ENCODE measurements around the gene BARX2.

BARX2 gene

GRCh38 chr11:129374993-129375750 lies 476 bp upstream of the BARX2 start:
- TF ChIP-seq, protein P1, sequence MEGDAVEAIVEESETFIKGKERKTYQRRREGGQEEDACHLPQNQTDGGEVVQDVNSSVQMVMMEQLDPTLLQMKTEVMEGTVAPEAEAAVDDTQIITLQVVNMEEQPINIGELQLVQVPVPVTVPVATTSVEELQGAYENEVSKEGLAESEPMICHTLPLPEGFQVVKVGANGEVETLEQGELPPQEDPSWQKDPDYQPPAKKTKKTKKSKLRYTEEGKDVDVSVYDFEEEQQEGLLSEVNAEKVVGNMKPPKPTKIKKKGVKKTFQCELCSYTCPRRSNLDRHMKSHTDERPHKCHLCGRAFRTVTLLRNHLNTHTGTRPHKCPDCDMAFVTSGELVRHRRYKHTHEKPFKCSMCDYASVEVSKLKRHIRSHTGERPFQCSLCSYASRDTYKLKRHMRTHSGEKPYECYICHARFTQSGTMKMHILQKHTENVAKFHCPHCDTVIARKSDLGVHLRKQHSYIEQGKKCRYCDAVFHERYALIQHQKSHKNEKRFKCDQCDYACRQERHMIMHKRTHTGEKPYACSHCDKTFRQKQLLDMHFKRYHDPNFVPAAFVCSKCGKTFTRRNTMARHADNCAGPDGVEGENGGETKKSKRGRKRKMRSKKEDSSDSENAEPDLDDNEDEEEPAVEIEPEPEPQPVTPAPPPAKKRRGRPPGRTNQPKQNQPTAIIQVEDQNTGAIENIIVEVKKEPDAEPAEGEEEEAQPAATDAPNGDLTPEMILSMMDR (conservative IDR thresholded peaks at IDR 0.05): no peak
- peak overlapping the region; percentile 57 for H3K27ac ChIP-seq

DNA sequence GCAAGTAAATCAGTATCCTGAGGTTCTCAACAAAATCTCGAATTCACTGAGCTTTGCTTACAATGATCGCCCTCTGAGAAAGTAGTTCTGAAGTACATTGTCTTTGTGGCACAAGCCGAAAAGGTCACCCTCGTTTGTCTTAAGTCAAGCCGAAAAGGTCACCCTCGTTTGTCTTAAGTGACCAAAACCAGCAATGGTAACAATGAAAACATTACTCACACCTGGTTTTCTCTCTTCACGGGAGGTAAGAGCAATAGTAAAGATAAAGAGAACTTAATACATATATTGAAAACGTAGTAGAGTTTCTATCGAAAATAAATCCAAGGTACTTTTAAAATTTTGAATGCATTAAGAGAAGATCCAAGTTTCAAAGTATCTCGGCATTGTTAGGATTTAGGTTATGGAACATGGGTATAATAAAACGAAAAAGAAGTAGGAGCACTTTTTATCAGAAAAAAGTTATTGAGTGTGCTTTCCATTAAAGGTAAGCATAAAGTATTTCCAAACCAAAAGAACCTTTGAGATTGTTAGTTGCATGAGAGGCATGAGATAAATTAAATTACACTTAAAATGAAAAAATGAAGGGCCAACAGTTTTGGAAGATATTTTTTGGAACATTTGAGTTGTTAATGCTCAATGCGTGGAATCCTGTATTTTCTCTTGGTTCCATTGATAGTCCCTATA lies 1.2 kb downstream of the BARX2 start:
- H3K27ac ChIP-seq: no peak overlapping the region
- TF ChIP-seq, protein P1 (conservative IDR thresholded peaks at IDR 0.05): no peak

- TF ChIP-seq, protein P1 (conservative IDR thresholded peaks at IDR 0.05): no peak
- no peak overlapping the region for H3K27ac ChIP-seq
Observed at GRCh38 chr11:129377739-129378138, 2.1 kb downstream of the BARX2 start.

DNA sequence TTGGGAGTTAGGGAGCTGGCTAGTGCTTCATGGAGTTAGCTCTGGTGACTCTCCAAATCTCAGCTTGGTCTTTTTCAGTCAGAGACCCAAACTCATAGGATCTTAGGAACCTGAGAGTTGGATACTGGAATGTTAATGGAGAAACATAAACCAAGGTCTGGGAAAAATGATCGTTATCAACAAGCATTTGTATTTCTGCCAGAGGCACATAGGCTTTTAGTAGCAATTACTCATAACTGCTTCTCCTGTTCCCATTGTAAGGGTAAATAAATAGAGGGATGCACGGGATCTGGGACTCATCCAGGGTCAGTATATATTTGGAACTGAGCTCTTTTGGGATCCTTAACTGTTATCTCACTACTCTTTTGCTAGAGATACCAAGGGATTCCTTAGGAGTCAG lies 4.8 kb downstream of the BARX2 start:
- no peak overlapping the region for H3K27ac ChIP-seq
- TF ChIP-seq, protein P1 (conservative IDR thresholded peaks at IDR 0.05): no peak

GRCh38 chr11:129382583-129382982 lies 6.9 kb downstream of the BARX2 start:
- TF ChIP-seq, protein P1 (conservative IDR thresholded peaks at IDR 0.05): no peak
- H3K27ac ChIP-seq: no peak overlapping the region

DNA sequence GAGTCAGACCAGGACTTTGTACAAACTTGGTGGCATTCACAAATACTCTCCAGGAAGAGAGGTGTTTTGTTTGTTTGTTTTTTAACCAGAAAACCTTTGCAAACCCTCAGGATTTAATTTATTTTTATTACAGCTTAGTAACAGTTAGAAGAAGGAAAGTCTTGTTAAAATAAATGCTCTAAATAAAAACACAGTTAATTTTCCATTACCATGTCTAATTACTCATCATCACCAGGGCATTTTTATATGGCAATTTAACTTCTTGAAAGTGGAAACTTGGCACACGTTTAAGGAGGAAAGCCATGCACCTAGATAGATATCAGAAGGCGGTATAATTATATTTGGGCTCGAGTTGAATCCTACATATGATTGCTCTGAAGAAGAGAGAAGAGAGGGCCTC lies 7.4 kb downstream of the BARX2 start:
- TF ChIP-seq, protein P1 (conservative IDR thresholded peaks at IDR 0.05): no peak
- H3K27ac ChIP-seq: no peak overlapping the region

DNA sequence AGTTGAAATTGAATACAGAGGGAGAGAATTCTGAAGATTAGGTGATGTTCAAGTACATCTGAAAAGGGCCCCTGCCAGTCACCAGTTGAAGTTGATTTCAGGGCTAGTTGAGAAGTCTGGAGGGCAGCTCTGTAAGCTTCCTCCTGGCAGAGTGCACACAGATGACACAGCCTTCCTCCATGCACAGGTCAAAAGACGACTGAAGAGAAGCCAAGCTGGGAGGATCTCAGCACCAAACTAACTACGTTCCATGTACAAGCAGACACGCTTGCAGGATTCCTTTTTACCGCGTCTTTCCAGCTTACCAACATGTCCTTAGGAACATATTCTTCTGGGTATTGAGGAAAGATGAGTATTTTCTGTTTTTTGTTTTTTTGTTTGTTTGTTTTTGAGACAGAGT lies 7.9 kb downstream of the BARX2 start:
- TF ChIP-seq, protein P1 (conservative IDR thresholded peaks at IDR 0.05): no peak
- H3K27ac ChIP-seq: no peak overlapping the region

Measured in VCaP (cell line).